ENCODE data around the gene PHLDB3.

Gene PHLDB3

GRCh38 chr19:43429395-43429794 is 75.2 kb downstream of the PHLDB3 start:
- Histone ChIP-seq H4K8ac (ENCODE audit: low read depth, low read length) (no peak overlapping the region), H3K18ac (ENCODE audit: low read length) (no peak overlapping the region), H2BK5ac (ENCODE audit: low read length) (no peak overlapping the region), H3K36me3 (ENCODE audit: control insufficient read depth, insufficient read depth, low read length) (no peaks in the 10 kb centered on the region), H3K23ac (ENCODE audit: low read length) (no peak overlapping the region), H2BK15ac (replicated peaks; ENCODE audit: low read depth) (no peak overlapping the region), H4K5ac (ENCODE audit: low read length) (no peak overlapping the region), H3K4ac (ENCODE audit: low read depth, low read length) (no peak overlapping the region), H3K27me3 (ENCODE audit: insufficient read depth, low read length, poor library complexity) (no peaks in the 10 kb centered on the region), H3K9ac (ENCODE audit: low read length) (no peak overlapping the region), H3K79me2 (ENCODE audit: control insufficient read depth, insufficient read depth, low read length) (no peaks in the 10 kb centered on the region), H3K79me1 (ENCODE audit: low read length) (no peaks in the 10 kb centered on the region), H2BK120ac (ENCODE audit: low read depth, low read length) (no peak overlapping the region), H3K27ac (ENCODE audit: low read depth, low read length) (no peak overlapping the region), H3K56ac (ENCODE audit: low read length) (no peak overlapping the region), H2AK5ac (ENCODE audit: low read length) (no peak overlapping the region), H3K4me3 (ENCODE audit: low read length) (no peak overlapping the region), H3K4me1 (ENCODE audit: control insufficient read depth, low read depth, low read length) (no peaks in the 10 kb centered on the region), H3K4me2 (ENCODE audit: low read length) (no peak overlapping the region)
- DNase-seq: no peak
- no CpG with 5 or more reads among the region's 7 CpGs for WGBS (ENCODE audit: extremely low coverage, insufficient coverage, low lambda C conversion rate)

GRCh38 chr19:43425567-43426392 is 78.8 kb downstream of the PHLDB3 start:
- Histone ChIP-seq H3K4me2 (ENCODE audit: low read length) (no peak overlapping the region), H2BK15ac (replicated peaks; ENCODE audit: low read depth) (no peak overlapping the region), H2AK5ac (ENCODE audit: low read length) (no peak overlapping the region), H3K23ac (ENCODE audit: low read length) (no peak overlapping the region), H3K27me3 (ENCODE audit: insufficient read depth, low read length, poor library complexity) (no peaks in the 10 kb centered on the region), H3K27ac (ENCODE audit: low read depth, low read length) (no peak overlapping the region), H2BK120ac (ENCODE audit: low read depth, low read length) (no peak overlapping the region), H3K9ac (ENCODE audit: low read length) (no peak overlapping the region), H3K4me3 (ENCODE audit: low read length) (no peak overlapping the region), H3K18ac (ENCODE audit: low read length) (no peak overlapping the region), H3K4ac (ENCODE audit: low read depth, low read length) (no peak overlapping the region), H3K56ac (ENCODE audit: low read length) (no peak overlapping the region), H3K4me1 (ENCODE audit: control insufficient read depth, low read depth, low read length) (no peaks in the 10 kb centered on the region), H3K36me3 (ENCODE audit: control insufficient read depth, insufficient read depth, low read length) (no peaks in the 10 kb centered on the region), H3K79me1 (ENCODE audit: low read length) (no peaks in the 10 kb centered on the region), H4K8ac (ENCODE audit: low read depth, low read length) (no peak overlapping the region), H2BK5ac (ENCODE audit: low read length) (no peak overlapping the region), H3K79me2 (ENCODE audit: control insufficient read depth, insufficient read depth, low read length) (no peaks in the 10 kb centered on the region), H4K5ac (ENCODE audit: low read length) (no peak overlapping the region)
- DNase-seq: peak; percentile 46
- WGBS (ENCODE audit: extremely low coverage, insufficient coverage, low lambda C conversion rate): no CpG with 5 or more reads among the region's 8 CpGs

Data from mesendoderm (in vitro differentiated cells).